ENCODE data around the gene PAXX. TPM values are rescaled to one million over a fixed set of nuclear protein-coding genes. Genes with fewer than 3 reads are reported as not detected.

PAXX gene
- total and polyA plus RNA-seq, 2 donors (not counting 1 experiment from before 2014, with no cell fraction given), result 6.1 to 13.7 TPM

- no peak for TF ChIP-seq CTCF (conservative IDR thresholded peaks at IDR 0.05 in 1 of 2, IDR thresholded peaks at IDR 0.05 in 1 of 2; ENCODE audit: low read depth in 1 of 2, low read length in 2 of 2)
- no peak for TF ChIP-seq EZH2 (IDR thresholded peaks at IDR 0.05; ENCODE audit: low read length, missing control alignments)
- DNase-seq (ENCODE audit: low read depth in 2 of 2), result no peak
Observed at GRCh38 chr9:136968333-136969127, 23.7 kb upstream of the PAXX start.

DNA sequence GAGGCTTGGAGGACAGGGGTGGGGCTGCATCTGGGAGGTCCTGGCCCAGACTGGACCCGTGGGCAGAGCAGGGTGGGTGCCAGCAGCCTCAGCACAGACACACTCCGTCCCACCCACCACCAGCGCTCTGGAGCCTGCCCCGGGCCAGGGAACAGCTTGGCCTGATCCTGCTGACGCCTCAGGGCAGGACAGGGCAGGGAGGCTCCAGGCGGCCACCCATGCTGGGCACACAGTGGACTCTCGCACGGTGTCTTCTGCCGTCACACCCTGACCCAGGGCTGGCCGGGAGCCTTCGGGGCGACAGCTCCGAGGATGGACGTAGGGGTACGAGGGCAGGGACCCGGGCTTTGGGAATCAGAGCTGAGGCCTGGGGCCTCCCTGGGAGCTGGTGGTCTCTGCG is 23.1 kb upstream of the PAXX start:
- TF ChIP-seq EZH2 (IDR thresholded peaks at IDR 0.05; ENCODE audit: low read length, missing control alignments) (no peak), CTCF (conservative IDR thresholded peaks at IDR 0.05 in 1 of 2, IDR thresholded peaks at IDR 0.05 in 1 of 2; ENCODE audit: low read depth in 1 of 2, low read length in 2 of 2) (no peak)
- H3K4me1 ChIP-seq (ENCODE audit: control insufficient read depth, extremely low read depth, insufficient read depth, low read length), result no peaks in the 10 kb centered on the region
- no peak for DNase-seq (ENCODE audit: low read depth in 2 of 2)
- peaks cover 4% of the 10 kb centered on the region for H3K27me3 ChIP-seq (ENCODE audit: control insufficient read depth, insufficient read depth, low read length)
- H2AFZ ChIP-seq (ENCODE audit: low read length), result no peak overlapping the region
- no peaks in the 10 kb centered on the region for H3K79me2 ChIP-seq (ENCODE audit: control insufficient read depth, insufficient read depth, low read length)
- no peak overlapping the region for H3K4me3 ChIP-seq (replicated peaks in 1 of 4; ENCODE audit: control extremely low read depth in 1 of 4, insufficient read depth in 1 of 4, low read depth in 3 of 4, low read length in 4 of 4)
- no peak overlapping the region for H3K27ac ChIP-seq (ENCODE audit: insufficient read depth, low read length)
- no peaks in the 10 kb centered on the region for H3K9me3 ChIP-seq (ENCODE audit: control insufficient read depth, insufficient read depth, low read depth, low read length)
- no peak overlapping the region for H3K4me2 ChIP-seq (ENCODE audit: extremely low read depth, insufficient read depth, low read length)
- H3K36me3 ChIP-seq (ENCODE audit: control insufficient read depth, insufficient read depth, low read length), result no peaks in the 10 kb centered on the region
- no peaks in the 10 kb centered on the region for H4K20me1 ChIP-seq (ENCODE audit: control insufficient read depth, extremely low read depth, insufficient read depth, low read length)
- H3K9ac ChIP-seq (ENCODE audit: insufficient read depth, low read length), result no peak overlapping the region

More at GRCh38 chr9:136968333-136969127, 23.7 kb upstream of the PAXX start:
- H3K79me2 ChIP-seq (ENCODE audit: control insufficient read depth, insufficient read depth, low read length), result no peaks in the 10 kb centered on the region
- H3K36me3 ChIP-seq (ENCODE audit: control insufficient read depth, insufficient read depth, low read length), result no peaks in the 10 kb centered on the region
- H2AFZ ChIP-seq (ENCODE audit: low read length), result no peak overlapping the region
- H3K4me3 ChIP-seq (replicated peaks in 1 of 4; ENCODE audit: control extremely low read depth in 1 of 4, insufficient read depth in 1 of 4, low read depth in 3 of 4, low read length in 4 of 4), result no peak overlapping the region
- no peak overlapping the region for H3K4me2 ChIP-seq (ENCODE audit: extremely low read depth, insufficient read depth, low read length)
- H3K27ac ChIP-seq (ENCODE audit: insufficient read depth, low read length), result no peak overlapping the region
- H3K9me3 ChIP-seq (ENCODE audit: control insufficient read depth, insufficient read depth, low read depth, low read length), result no peaks in the 10 kb centered on the region
- H3K4me1 ChIP-seq (ENCODE audit: control insufficient read depth, extremely low read depth, insufficient read depth, low read length), result no peaks in the 10 kb centered on the region
- H3K27me3 ChIP-seq (ENCODE audit: control insufficient read depth, insufficient read depth, low read length), result peaks cover 4% of the 10 kb centered on the region
- no peak overlapping the region for H3K9ac ChIP-seq (ENCODE audit: insufficient read depth, low read length)
- no peaks in the 10 kb centered on the region for H4K20me1 ChIP-seq (ENCODE audit: control insufficient read depth, extremely low read depth, insufficient read depth, low read length)

GRCh38 chr9:136969774-136970173 is 22.4 kb upstream of the PAXX start:
- Histone ChIP-seq H4K20me1 (ENCODE audit: control insufficient read depth, extremely low read depth, insufficient read depth, low read length) (no peaks in the 10 kb centered on the region), H3K4me1 (ENCODE audit: control insufficient read depth, extremely low read depth, insufficient read depth, low read length) (no peaks in the 10 kb centered on the region), H3K4me3 (replicated peaks in 1 of 4; ENCODE audit: control extremely low read depth in 1 of 4, insufficient read depth in 1 of 4, low read depth in 3 of 4, low read length in 4 of 4) (no peak overlapping the region), H3K79me2 (ENCODE audit: control insufficient read depth, insufficient read depth, low read length) (no peaks in the 10 kb centered on the region), H3K4me2 (ENCODE audit: extremely low read depth, insufficient read depth, low read length) (no peak overlapping the region), H2AFZ (ENCODE audit: low read length) (no peak overlapping the region), H3K27ac (ENCODE audit: insufficient read depth, low read length) (no peak overlapping the region), H3K27me3 (ENCODE audit: control insufficient read depth, insufficient read depth, low read length) (peaks cover 4% of the 10 kb centered on the region), H3K36me3 (ENCODE audit: control insufficient read depth, insufficient read depth, low read length) (no peaks in the 10 kb centered on the region), H3K9ac (ENCODE audit: insufficient read depth, low read length) (no peak overlapping the region), H3K9me3 (ENCODE audit: control insufficient read depth, insufficient read depth, low read depth, low read length) (no peaks in the 10 kb centered on the region)
- no peak for DNase-seq (ENCODE audit: low read depth in 2 of 2)
- TF ChIP-seq EZH2 (IDR thresholded peaks at IDR 0.05; ENCODE audit: low read length, missing control alignments), result no peak
- no peak for TF ChIP-seq CTCF (conservative IDR thresholded peaks at IDR 0.05 in 1 of 2, IDR thresholded peaks at IDR 0.05 in 1 of 2; ENCODE audit: low read depth in 1 of 2, low read length in 2 of 2)
